Adrenal gland (tissue), 5 donors: ENCODE results near the gene YWHAQ.

Source experiments
- CTCF ChIP-seq, 6 experiments: fragments of 450-650 bp in 4 of 6; fragments of 200-600 bp in 2 of 6; sonication (generic) in 1 of 6; IDR thresholded peaks; 1 replicate in 5 of 6; 2 replicates in 1 of 6; pipeline versions ENCODE4 v1.5.1 to v1.8.0; 2016 to 2021; ENCODE audit warnings: antibody characterized with exemption in 6 of 6, mild to moderate bottlenecking in 2 of 6, moderate library complexity in 1 of 6
- POLR2A ChIP-seq, 2 donors: fragments of 450-650 bp; IDR thresholded peaks; one replicate each; pipeline ENCODE4 v1.6.1; 2017; ENCODE audit warnings: antibody characterized with exemption in 2 of 2, mild to moderate bottlenecking in 2 of 2, moderate library complexity in 1 of 2
- donor health status: DM: no; HTN: no; CAD: no.

DNA sequence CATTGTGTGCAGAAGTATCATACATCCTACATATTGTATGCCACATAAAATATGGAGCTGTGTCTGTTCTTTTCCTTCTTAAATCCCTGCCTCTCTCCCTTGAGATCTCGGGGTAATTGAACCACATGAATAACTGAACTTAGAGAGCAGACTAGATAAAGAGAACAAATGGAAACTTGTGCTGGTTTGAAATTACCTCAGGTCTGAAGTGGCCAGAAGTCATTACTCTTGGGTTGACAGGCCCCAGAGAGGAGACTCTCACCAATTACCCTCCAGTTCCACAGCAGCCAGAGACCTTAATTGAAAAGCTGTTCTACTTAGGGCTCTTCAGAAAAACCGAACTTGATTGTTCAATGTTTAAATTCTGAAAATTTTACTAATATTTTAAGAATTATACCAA, 70.2 kb downstream of the YWHAQ start:
- TF ChIP-seq CTCF (IDR thresholded peaks at IDR 0.05) = no peak
- TF ChIP-seq POLR2A (IDR thresholded peaks at IDR 0.05) = no peak
